Panc1 (cell line): ENCODE measurements around the gene CPSF4. TPM values are rescaled to one million over a fixed set of nuclear protein-coding genes. Genes with fewer than 3 reads are reported as not detected.

Experiments used
- ATAC-seq: fragments of 200-7000 bp; cut with Tn5 transposase; 2 replicates; pipeline ENCODE4 v1.9.1; 2020; ENCODE audit warnings: mild to moderate bottlenecking, moderate library complexity
- BruUV-seq: library from RNA; stranded (reverse); fragments of 400-500 nt; replicated peaks from 2 replicates; lab custom pipeline; 2021; lab: Mats Ljungman, UMichigan
- CTCF ChIA-PET: fragments of 300-600 bp; sonication (Branson Sonifier 250); formaldehyde crosslinking; loops from one replicate; lab custom pipeline; 2022; ENCODE audit warnings: antibody characterized with exemption; lab: Charles Lee
- POLR2A ChIA-PET: fragments of 300-600 bp; sonication (Branson Sonifier 250); formaldehyde crosslinking; loops from one replicate; lab custom pipeline; 2022; ENCODE audit warnings: antibody characterized with exemption; lab: Charles Lee
- DNase-seq: peaks from one replicate; pipeline ENCODE4 v3.0.0-alpha.2; 2010; ENCODE audit warnings: low read depth, low spot score
- H3K27ac ChIP-seq: 2 replicates; pipeline ENCODE4 v1.5.1; 2011; ENCODE audit warnings: mild to moderate bottlenecking, low read length, inconsistent platforms
- H3K27me3 ChIP-seq: fragments of 200-500 bp; sonication (Bioruptor generic); 2 replicates; pipeline ENCODE4 v1.6.0; 2014; ENCODE audit warnings: low read length, inconsistent platforms; ENCODE audit not compliant: control insufficient read depth, insufficient read depth
- H3K36me3 ChIP-seq: fragments of 200-500 bp; sonication (Bioruptor generic); 2 replicates; pipeline ENCODE4 v1.5.1; 2014; ENCODE audit warnings: inconsistent platforms, mild to moderate bottlenecking, low read length, moderate library complexity; ENCODE audit not compliant: control insufficient read depth, insufficient read depth
- H3K4me1 ChIP-seq: 2 replicates; pipeline ENCODE4 v1.5.1; 2011; ENCODE audit warnings: inconsistent platforms, mild to moderate bottlenecking, low read length, moderate library complexity; ENCODE audit not compliant: control insufficient read depth, insufficient read depth
- H3K4me3 ChIP-seq, 2 experiments: 2 replicates each; pipeline ENCODE4 v1.5.1; 2011 to 2012; ENCODE audit warnings: low read depth in 2 of 2, low read length in 2 of 2, mild to moderate bottlenecking in 2 of 2, inconsistent platforms in 1 of 2, moderate library complexity in 1 of 2
- H3K9me3 ChIP-seq: fragments of 200-500 bp; sonication (Bioruptor generic); 2 replicates; pipeline ENCODE4 v1.5.1; 2014; ENCODE audit warnings: low read depth, mild to moderate bottlenecking, inconsistent platforms, low read length, moderate library complexity; ENCODE audit not compliant: control insufficient read depth, insufficient read depth
- POLR2AphosphoS5 ChIP-seq: IDR thresholded peaks from 2 replicates; pipeline ENCODE4 v1.6.1; 2012; ENCODE audit warnings: mild to moderate bottlenecking, low read depth, low read length, moderate library complexity
- REST ChIP-seq, 2 experiments: IDR thresholded peaks; 2 replicates each; pipeline ENCODE4 v1.6.1; 2011 to 2012; ENCODE audit warnings: low read depth in 2 of 2, control low read depth in 1 of 2, low read length in 1 of 2, mild to moderate bottlenecking in 1 of 2, moderate library complexity in 1 of 2; ENCODE audit not compliant: insufficient read depth in 1 of 2
- SIN3A ChIP-seq: IDR thresholded peaks from 2 replicates; pipeline ENCODE4 v1.6.1; 2012; ENCODE audit warnings: low read depth, mild to moderate bottlenecking, low read length, moderate library complexity, borderline replicate concordance; ENCODE audit not compliant: insufficient read depth
- TCF7L2 ChIP-seq: IDR thresholded peaks from 2 replicates; pipeline ENCODE4 v1.6.1; 2011; ENCODE audit warnings: mild to moderate bottlenecking, low read depth, low read length, inconsistent platforms
- in situ Hi-C: cut with HindIII; loops from 2 replicates; pipeline ENCODE4 v1.10.0; 2016; ENCODE audit warnings: low sequenced_read_pairs, low pct_unique_long_range_greater_than_20kb
- intact Hi-C: fragments of 100-400 bp; cut with micrococcal nuclease; formaldehyde crosslinking; loops from one replicate; pipeline ENCODE4 v1.10.0; 2022; ENCODE audit not compliant: unreplicated experiment
- total RNA-seq: library from RNA; stranded (reverse); gene quantifications from one replicate; pipeline ENCODE4 v1.2.1, GENCODE V29; 2021; ENCODE audit not compliant: unreplicated experiment
- TF ChIP-seq, protein P1 (sequence below): fragments of 450-650 bp; IDR thresholded peaks from 2 replicates; pipeline ENCODE4 v1.5.1; 2017; ENCODE audit warnings: mild to moderate bottlenecking

Gene CPSF4
- total RNA-seq, 1 experiment from 2014 or later, result 57.0 TPM

DNA sequence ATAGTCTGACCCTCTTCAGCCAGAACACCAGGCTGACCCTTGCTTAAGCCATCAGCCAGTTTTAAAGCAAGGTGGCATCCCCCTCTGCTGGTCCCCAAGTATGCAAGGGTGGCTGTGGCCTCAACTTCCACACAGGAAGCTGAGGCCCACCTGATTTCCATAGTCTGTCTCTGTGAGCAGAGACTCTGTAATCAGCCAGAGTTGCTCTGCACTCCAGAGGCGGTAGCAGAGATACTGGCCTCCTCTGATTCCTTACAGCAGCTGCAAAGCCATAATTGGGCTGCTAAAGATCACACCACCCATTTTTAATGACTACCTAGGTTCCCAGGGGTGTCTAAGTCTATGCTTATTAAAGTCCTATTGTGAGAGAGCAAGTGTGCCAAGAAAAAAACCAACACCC, 32.2 kb upstream of the CPSF4 start:
- CTCF ChIA-PET, result no interaction called here
- Histone ChIP-seq H3K27ac (peak overlapping the region; percentile 98), H3K4me3 (peak overlapping the region; percentile 96 to 100), H3K27me3 (no peaks in the 10 kb centered on the region), H3K4me1 (peaks cover 19% of the 10 kb centered on the region), H3K9me3 (no peaks in the 10 kb centered on the region), H3K36me3 (peaks cover 28% of the 10 kb centered on the region)
- BruUV-seq, result no TSS peak
- in situ Hi-C loops (no loop called here), intact Hi-C loops (no loop called here)
- DNase-seq (no peak), ATAC-seq (no peak)
- POLR2A ChIA-PET, result no interaction called here
- TF ChIP-seq POLR2AphosphoS5, result no peak
- no peak for TF ChIP-seq SIN3A
- TF ChIP-seq, protein P1, sequence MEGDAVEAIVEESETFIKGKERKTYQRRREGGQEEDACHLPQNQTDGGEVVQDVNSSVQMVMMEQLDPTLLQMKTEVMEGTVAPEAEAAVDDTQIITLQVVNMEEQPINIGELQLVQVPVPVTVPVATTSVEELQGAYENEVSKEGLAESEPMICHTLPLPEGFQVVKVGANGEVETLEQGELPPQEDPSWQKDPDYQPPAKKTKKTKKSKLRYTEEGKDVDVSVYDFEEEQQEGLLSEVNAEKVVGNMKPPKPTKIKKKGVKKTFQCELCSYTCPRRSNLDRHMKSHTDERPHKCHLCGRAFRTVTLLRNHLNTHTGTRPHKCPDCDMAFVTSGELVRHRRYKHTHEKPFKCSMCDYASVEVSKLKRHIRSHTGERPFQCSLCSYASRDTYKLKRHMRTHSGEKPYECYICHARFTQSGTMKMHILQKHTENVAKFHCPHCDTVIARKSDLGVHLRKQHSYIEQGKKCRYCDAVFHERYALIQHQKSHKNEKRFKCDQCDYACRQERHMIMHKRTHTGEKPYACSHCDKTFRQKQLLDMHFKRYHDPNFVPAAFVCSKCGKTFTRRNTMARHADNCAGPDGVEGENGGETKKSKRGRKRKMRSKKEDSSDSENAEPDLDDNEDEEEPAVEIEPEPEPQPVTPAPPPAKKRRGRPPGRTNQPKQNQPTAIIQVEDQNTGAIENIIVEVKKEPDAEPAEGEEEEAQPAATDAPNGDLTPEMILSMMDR, result no peak
- TF ChIP-seq TCF7L2, result no peak
- no peak for TF ChIP-seq REST (IDR thresholded peaks at IDR 0.05; ENCODE audit: insufficient read depth in 1 of 2, low read depth in 2 of 2, low read length in 1 of 2)

DNA sequence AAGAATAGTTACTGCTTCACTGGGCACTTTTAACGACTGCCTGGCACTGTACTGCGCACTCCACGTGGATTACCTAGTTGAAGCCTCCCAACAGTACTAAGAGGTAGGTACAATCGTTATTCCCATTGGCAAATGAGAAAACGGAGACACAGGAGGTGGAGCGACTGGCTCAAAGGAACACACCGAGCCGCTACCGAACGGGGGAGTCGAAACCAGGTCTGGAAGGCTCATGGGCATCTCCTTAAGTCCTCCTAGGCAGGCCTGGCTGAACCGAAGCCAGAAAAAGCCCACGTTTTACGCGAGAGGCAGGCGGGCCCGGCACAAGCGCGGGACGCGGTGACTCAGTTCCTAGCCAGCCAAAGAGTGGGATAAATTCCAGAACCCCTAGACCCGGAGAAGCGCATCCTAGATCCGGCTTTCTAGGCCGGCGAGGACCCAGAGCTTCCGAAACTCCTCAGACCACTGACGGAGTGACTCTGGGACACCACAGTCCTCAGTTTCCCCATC, 30.8 kb upstream of the CPSF4 start:
- in situ Hi-C loops, result no loop called here
- intact Hi-C loops, result no loop called here
- POLR2A ChIA-PET, result interaction anchor here (0.8 to 1.5 kb wide), 2 partner anchors 8 to 15 kb away, joined by 4 to 5 read pairs; no protein-coding TSS in a partner anchor
- Histone ChIP-seq H3K4me1 (peaks cover 19% of the 10 kb centered on the region), H3K36me3 (peaks cover 31% of the 10 kb centered on the region), H3K27ac (peak overlapping the region; percentile 98), H3K27me3 (no peaks in the 10 kb centered on the region), H3K9me3 (no peaks in the 10 kb centered on the region), H3K4me3 (peak overlapping the region; percentile 96 to 100)
- CTCF ChIA-PET, result no interaction called here
- no TSS peak for BruUV-seq
- no peak for DNase-seq
- TF ChIP-seq TCF7L2, result no peak
- no peak for TF ChIP-seq REST (IDR thresholded peaks at IDR 0.05; ENCODE audit: insufficient read depth in 1 of 2, low read depth in 2 of 2, low read length in 1 of 2)
- TF ChIP-seq, protein P1, result no peak
- TF ChIP-seq SIN3A, result no peak
- no peak for TF ChIP-seq POLR2AphosphoS5
- peak; percentile 28 for ATAC-seq
